Myocyte (in vitro differentiated cells): ENCODE results near the gene DUSP22. TPM values are rescaled to one million over a fixed set of nuclear protein-coding genes. Genes with fewer than 3 reads are reported as not detected.
A peak's percentile ranks its signal among the peaks of the same experiment; 100 is the strongest.
"Not testable (repeated sequence)": the region's sequence is repeated elsewhere in the genome, so short reads cannot be mapped to it uniquely, and the experiment has no call there.

Experiments used
- DNase-seq: peaks from one replicate; pipeline ENCODE4 v3.0.0-alpha.2; 2012; ENCODE audit warnings: low read depth
- total RNA-seq: library from RNA; depleted of rRNA; stranded (reverse); fragments of >200 nt; gene quantifications from 2 replicates; pipeline ENCODE4 v1.2.3, GENCODE V29; 2014

The DUSP22 gene
- total RNA-seq, 1 donor from 2014 or later = 46.4 TPM

DNA sequence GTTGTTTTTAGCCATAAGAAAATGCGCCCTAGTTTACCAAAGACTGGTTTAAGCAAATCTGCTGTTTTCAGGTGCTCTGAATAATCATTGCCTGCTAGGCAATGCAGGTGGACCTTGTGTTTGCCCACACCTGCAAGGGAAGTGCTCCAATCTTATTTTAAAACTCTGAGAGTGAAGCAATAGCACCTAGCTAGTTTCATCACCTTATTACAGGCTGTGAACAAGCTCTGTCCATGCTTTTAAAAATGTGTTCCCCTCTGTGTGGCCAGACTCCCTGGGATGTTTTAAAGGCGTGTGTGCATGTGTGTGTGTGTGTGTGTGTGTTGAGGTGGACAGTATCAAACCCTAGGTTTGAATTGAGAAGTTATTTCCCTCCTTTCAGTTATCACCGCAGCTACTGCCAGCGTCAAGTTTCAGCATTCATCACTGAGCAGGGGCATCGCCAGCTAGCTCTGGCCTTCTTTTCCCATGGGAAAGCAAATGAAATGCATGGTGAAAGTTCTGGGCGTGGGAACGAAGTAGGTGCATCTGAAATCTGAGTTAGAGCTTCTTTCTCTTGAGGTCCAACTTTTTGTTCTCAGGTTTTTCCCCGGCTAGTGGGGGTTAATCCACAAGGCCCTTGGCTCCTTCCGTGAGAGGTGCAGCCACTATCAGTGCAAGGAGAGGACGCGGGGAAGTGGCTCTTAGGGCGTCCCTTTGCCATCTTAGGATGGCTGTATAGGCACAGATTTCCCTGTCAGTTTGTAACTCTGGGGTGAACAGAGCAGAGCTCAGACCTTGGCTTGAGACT is 30.8 kb downstream of the DUSP22 start:
- no peak for DNase-seq

DNA sequence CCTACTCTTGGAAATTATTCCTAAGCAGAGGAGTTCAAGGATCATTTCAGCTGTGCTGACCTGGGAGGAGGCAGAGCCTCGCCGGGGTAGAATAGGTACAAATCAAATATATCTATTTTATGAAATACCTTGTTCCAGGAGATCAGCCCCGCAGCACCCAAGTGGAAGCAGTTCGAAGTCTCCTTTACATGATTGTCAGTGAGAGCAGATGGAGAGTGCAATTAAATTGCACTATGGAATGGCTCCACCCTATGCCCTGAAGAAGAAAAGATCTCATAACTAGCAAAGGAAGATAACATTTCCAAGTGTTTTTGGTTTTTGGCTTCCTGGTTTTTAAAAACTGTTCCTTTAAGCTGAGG is 31.4 kb downstream of the DUSP22 start:
- no peak for DNase-seq

DNA sequence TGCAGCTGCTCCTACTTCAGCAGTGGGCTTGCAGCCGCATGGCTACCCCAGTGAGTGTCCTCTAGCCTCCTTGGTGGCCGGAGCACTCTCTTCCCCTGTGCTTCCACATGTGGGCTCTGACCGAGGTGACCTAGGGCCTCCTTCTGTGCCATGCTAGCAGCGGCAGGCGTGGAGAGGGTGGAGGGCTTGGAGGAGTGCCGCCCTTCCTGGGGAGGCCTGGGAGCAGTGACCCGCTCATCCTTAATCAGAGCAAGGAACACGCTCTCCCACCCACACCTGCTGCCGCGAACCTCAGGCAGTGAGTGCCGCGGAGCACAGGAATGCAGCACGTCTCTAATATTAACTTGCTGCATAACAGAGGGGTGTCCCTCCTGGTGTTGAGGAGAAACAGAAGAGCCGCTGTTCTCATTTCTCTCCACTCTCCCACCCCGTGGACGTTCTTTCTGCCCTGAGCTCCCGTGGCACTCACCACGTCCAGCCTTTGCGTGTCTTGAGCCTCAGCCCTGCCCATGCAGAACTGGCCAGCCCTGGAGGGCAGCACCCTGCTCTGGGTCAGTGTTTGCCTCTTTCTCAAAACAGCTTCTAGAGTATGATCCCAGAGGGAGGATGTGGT is 31.9 kb downstream of the DUSP22 start:
- DNase-seq = no peak

DNA sequence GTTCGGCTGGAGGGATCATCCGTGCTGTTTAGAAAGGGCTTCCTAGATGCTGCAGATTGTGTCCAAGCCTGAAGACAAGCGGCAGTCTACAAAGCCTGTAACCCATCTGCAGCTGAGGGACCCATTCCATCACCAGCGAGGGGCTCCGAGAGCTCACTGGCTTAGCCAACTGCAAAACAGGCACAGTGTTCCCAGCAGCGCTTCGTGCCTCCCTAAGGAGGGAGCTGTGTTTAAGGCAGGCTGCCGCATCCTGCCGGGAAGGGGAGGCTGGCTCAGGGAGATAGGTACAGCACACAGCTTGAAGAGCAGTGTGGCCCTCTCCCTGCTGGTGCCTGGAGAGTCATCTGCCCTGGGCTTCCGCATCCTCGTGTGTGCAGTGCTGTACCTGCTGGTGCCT is 32.4 kb downstream of the DUSP22 start:
- DNase-seq = no peak

DNA sequence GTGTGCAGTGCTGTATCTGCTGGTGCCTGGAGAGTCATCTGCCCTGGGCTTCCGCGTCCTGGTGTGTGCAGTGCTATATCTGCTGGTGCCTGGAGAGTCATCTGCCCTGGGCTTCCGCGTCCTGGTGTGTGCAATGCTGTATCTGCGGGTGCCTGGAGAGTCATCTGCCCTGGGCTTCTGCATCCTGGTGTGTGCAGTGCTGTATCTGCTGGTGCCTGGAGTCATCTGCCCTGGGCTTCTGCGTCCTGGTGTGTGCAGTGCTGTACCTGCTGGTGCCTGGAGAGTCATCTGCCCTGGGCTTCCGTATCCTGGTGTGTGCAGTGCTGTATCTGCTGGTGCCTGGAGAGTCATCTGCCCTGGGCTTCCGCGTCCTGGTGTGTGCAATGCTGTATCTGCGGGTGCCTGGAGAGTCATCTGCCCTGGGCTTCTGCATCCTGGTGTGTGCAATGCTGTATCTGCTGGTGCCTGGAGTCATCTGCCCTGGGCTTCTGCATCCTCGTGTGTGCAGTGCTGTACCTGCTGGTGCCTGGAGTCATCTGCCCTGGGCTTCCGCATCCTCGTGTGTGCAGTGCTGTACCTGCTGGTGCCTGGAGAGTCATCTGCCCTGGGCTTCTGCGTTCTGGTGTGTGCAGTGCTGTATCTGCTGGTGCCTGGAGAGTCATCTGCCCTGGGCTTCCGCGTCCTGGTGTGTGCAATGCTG is 33.0 kb downstream of the DUSP22 start:
- not testable (repeated sequence) for DNase-seq

DNA sequence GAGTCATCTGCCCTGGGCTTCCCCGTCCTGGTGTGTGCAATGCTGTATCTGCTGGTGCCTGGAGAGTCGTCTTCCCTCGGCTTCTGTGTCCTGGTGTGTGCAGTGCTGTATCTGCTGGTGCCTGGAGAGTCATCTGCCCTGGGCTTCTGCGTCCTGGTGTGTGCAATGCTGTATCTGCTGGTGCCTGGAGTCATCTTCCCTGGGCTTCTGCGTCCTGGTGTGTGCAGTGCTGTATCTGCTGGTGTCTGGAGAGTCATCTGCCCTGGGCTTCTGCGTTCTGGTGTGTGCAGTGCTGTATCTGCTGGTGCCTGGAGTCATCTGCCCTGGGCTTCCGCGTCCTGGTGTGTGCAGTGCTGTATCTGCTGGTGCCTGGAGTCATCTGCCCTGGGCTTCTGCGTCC is 33.8 kb downstream of the DUSP22 start:
- not testable (repeated sequence) for DNase-seq

DNA sequence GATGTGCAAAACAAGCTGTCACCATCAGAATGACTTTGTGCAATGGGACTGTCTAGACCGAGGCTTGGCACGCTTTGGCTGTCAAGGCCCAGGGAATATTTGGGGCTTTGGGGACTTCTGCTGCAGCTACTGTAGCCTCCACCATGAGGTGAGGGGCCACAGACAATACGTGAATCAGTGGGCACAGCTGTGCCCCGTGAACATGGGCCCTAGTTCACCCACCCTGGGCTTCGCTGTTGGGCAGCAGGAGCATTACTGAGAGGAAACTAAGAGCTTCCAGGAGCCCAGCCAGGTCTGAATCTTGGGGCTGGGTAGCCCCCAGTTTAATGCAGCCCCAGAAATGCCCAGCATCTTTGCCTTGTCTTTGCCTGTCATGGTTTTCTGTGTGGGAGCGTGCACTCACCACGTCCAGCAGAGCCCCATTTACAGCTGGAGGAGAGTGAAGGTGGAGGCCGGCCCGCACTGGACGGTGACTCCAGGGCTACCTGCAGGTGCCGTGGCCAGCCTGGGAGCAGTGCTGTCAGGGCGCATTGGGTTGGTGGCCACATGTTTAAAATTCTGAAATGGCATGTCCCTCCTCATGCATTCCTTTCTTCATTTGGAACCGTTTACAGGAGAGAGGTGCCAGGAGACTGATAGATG is 34.7 kb downstream of the DUSP22 start:
- no peak for DNase-seq

DNA sequence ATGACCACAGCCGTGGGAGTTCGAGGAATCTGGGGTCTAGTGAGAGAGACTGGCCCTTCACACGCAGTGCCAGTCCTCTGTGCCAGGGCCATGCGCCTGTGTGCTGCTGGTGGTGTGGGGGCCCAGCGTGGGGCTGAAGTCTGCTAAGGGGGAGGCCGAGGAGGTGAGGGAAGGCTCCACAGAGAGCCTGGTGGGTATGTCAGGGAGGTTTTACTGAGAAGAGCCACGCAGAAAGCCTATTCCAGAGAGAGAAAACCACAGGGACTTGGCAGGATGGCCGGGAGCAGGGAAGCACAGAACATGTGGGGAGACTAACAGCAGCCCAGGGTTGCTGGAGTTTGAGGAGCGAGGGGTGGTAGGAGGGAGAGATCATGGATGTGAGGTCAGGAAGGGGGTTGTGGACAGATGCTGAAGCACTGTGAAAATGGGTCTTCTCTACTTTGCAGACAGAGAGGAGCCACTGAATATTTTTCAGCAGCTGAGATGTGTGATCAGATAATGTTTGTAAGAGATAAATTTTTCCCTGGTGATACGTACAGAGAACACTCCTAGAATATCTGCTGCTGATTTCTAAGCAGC is 35.3 kb downstream of the DUSP22 start:
- peak; percentile 62 for DNase-seq

DNA sequence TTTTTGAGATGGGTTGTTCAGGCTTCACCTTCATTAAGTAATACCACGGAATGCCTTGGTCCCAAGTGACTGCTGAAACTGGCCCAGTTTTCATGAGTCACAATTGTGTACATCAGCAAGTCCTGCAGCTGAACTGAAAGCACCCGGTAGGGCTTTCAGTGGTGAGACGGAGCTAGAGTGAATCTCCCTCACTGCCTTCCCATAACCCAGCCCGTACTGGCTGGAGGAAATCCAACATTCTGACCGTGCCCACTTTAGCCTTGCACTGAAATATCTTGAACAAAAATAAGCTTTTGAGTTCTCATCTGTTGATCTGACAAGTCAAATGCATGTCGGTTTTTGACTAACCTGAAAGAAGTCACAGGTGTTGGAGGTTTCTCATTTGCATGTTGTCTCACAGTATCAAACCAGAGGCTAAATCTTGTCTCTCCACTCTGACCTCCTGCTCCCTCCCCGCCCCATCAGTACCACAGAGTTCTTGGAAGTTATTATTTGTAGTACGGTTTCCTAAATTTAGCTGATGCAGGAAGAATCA is 35.9 kb downstream of the DUSP22 start:
- peak; percentile 69 for DNase-seq

DNA sequence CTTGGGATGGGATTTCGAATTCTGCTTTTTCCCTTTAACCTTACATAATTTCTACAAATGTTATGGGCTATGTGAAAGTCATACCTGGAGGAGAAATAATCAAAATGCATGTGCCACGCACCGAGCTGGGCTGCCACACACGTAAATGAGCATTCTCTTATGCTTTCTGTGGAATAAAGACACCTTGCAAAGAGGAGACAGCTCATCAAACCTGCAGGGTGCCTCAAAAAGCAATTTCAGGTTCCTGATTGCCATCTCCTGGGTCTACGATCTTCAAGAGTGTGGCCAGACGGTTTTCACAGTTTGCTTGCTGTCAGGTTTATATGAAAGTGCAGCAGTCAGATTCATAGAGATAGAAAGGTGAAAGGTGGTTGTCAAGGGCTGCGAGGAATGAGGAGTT is 36.6 kb downstream of the DUSP22 start:
- DNase-seq = no peak

DNA sequence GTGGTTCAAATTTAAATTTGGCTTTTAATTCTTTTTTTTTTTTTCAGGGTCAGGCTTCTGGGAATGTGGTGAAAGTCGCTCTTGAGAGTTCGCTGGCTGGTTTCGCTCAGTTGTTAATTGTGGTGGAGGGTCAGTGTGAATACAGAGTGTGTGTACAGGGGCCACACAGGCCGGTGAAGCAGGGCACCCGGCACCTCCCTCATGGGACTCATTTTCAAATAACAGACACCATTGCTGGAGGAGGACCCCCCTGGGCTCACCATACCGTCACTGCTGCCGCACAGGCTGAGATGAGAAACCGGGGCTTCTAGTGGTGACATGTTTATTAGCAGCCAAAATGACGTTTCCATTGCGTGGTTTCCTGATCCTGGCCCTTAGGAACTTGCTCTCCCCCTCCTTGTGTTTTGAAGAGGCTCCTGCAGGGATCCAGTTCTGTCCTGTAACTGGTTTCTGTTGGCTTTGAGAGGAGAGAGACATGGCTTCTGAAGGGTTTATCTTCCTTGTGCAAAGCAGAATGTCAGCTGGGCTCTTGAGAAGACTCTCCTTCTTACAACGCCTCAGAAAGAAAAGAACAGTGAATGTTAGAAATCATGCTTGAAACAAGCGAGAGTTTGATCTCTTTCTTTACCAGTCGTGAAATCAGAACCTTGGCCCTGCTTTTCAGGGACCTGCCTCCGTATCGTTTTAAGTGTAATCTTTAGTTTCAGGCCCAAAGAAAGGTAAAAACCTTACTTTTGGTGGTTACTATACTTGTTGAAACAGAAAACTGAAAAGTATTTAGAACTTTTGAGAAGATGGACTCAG is 37.8 kb downstream of the DUSP22 start:
- DNase-seq = no peak

DNA sequence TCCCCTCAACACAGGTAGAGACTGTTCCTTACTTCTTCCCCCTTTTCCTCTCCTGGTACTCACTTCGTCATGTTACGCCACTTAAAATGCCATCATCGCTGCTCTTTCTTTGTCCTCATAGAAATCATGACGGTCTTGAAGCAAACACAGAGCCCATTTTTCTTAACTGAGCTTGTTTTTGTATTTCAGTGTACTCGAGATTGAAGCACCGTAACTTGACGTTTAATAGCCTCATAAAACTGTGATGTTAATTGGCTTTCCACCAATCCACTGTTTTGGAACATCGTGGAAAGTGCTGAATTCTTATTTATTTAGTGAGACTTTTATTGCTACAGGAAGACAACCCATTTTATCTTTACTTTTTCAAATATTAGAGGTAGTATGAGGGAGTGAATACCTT is 38.7 kb downstream of the DUSP22 start:
- no peak for DNase-seq

DNA sequence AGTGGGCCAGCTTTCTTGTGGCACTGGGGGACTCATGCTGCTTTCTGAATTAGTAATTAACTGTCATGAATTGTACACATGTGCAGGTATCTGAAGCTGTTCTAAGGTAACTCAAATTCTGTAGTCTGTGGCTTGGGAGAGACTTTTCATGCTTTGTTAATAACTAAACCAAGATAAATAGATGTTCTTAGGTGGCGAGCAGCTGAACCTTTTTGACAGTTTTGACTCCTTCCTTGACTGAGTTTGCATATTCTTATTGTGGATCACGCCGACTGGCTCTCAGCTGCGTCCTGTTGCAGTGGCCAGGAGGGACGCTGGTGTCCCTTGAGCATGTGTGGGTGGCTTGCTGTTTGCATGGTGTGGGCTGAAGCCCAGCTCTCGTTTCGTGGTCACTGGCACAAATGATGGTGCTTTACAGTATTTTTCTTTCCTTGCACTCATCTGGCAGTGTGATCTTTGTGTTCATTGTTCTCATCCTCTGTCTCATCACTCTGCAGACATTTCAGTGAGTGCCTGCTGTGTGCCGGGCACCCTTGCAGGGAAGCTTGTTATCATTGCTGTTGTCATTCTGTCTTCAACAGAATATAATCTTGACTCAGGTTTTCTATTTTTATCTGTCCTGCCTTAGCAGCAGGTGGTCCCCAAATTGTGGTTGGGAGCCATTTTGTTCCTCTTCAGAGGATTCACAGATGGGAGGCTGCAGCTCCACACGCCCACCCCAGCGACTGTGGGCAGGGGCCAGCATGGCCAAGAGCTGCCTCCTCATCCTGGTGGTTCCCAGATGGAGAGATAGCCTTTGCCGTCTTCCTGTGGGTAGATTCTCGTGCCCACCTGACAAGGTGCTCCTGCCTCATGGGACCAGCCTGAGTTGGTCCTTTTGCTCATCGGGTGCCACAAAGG is 39.6 kb downstream of the DUSP22 start:
- DNase-seq = peak; percentile 70

DNA sequence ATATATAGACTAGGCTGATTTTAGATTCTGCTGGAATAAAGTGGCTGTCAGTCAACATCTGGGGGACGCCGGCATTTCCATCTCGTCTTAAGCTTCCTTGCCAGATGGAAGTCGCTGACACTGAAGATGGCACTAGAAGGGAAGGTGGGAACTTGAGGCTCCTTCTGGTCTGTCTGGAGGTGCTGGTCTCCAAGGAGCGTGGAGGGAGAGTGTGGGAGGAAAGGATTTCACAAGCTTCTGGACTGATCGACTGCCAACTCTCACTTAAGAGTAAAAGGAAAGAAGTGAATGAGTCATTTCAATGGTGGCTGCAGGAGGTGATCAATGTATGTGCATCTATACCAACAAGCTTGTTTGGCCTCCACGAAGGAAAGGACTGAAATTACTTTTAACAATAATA is 40.4 kb downstream of the DUSP22 start:
- no peak for DNase-seq

DNA sequence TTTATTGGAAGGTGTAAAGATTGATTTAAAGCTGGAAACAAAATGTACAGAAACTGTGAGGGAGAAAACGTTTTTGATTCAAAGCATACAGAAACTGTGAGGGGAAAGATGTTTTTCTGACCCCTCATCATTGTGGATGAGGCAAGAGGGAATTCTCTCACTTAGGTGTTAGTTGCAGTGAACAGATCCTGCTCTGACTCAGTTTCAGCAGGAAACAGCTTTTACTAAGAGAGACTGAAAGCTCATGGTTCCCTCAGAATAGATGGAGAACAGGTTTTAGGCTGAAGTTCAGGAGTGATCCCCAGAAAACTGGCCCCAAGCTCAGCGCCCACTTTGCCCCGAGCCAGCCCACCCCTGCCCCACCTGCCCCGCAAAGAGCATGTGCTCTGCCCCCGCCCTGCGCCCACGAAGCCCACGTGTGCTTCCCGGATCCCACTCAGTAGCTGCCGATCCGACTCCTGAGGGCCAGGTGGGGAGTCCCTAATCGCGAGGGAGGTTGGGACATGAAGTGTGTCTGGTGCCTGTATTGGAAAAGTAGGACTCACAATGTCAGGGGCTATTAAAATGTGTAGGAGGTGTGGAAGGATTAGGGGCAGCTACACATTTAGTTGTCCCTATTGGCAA is 41.2 kb downstream of the DUSP22 start:
- no peak for DNase-seq

DNA sequence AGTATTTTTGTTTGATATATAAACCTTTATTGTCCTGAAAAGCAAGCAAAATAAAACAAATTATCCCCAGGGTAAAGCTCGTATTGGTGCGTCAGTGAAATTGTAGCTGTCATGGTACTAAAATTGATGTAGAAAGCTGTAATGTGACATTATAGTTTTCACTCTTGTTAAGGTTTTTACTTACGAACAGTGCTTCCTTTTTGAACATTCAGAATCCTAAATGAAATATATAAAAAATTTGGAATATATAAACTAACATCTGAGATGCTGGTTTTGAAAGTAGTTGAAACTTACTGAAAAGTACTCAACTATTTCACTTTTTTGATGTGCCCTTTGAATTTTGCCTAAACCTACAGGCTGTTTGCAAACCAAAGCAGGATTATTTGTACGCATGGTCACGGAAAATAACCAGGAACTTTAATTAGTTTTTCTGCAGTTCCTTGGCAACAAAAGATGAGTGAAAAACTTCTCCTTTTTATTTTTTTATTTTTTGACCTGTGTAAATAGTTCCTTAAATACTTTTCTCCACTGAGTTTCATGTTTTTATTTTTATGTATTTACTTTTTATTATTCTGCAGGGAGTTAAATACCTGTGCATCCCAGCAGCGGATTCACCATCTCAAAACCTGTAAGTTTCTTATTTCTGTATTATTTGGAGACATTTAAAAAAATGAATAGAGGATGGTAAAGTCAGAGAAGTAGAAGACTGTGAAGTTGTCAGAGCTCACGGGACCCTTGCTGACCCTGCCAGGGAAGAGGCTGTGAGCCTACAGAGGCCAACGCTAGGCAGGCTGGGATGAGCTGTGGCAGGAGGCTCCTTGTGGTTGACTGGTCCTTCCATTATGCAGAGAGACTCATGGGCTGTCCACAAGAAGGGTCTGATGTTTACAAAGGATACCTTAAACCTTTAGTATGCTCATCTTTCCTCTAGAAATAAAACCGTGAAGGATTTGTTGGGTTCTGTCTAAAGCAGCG is 42.5 kb downstream of the DUSP22 start:
- DNase-seq = no peak

DNA sequence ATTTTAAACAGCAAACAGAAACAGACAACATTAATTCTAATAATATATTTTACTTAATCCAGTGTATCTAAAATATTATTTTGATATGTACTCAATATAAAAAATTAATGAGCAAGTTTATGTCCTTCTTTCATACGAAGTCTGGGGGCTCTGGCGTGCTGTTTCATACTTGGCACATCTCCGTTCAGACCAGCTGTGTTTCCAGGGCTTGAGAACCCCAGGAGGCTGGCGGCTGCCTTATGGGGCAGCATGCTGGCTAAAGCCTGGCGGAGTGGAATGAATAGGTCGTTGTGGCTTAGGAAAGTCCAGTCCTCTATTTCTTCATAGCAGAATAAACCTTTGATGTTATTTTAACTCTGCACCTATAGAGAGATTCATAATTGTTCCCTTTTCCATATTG is 43.3 kb downstream of the DUSP22 start:
- no peak for DNase-seq
